ENCODE results near the gene MUC20.
"Not testable (repeated sequence)": the region's sequence is repeated elsewhere in the genome, so short reads cannot be mapped to it uniquely, and the experiment has no call there.

The MUC20 gene, protein sequence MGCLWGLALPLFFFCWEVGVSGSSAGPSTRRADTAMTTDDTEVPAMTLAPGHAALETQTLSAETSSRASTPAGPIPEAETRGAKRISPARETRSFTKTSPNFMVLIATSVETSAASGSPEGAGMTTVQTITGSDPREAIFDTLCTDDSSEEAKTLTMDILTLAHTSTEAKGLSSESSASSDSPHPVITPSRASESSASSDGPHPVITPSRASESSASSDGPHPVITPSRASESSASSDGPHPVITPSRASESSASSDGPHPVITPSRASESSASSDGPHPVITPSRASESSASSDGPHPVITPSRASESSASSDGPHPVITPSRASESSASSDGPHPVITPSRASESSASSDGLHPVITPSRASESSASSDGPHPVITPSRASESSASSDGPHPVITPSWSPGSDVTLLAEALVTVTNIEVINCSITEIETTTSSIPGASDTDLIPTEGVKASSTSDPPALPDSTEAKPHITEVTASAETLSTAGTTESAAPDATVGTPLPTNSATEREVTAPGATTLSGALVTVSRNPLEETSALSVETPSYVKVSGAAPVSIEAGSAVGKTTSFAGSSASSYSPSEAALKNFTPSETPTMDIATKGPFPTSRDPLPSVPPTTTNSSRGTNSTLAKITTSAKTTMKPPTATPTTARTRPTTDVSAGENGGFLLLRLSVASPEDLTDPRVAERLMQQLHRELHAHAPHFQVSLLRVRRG

DNA sequence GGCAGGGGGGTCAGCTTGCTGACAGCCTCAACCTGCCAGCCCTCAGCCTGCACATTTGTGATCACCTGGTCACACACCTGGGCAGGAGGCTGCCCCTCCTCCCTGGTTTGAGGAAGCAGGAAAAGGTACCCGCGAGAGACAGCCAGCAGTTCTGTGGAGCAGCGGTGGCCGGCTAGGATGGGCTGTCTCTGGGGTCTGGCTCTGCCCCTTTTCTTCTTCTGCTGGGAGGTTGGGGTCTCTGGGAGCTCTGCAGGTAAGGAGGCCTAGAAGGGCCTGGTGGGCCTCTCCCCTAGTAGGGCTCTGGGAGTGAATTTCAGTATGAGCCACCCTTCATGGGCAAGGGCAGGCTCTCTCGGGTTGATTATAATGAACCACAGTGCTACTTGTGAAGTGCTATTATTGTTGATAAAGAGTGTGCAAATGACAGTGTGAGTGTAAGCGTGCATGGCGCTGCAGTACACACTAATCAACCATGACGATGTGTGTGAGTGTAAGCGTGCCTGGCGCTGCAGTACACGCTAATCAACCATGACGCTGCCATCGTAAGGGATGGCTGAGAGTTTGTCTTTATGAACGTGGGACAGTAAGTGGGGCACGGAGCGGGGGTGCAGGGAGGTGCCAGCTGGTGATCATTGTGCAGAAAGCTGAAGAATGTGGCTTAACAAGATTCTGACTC is at the start of gene MUC20:
MUC20 (plus strand) TSS at position 148 of the 676 bp plus-strand sequence; CDS start at position 178, 30 bp downstream.
- not testable (repeated sequence) for DNase-seq

DNA sequence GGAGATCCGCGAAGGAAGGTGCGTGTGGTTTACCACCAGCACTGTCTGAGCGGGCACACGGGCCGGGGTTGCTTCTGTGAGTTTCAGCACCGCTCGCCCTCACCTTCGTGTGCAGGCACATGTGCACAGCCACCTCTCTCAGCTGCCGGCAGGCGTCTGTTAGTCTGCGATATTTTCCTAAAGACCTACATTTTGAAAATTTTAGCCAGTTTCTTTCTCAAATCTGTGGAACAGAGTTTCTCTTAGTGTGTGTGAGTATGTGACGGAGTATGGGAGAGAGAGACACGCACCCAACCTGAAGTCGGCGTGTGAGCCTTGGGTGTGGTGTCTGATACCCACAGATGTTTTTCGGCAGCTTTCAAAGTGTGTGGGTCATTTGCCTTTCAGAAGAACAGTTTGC is 49.5 kb upstream of the MUC20 start:
- not testable (repeated sequence) for DNase-seq

DNA sequence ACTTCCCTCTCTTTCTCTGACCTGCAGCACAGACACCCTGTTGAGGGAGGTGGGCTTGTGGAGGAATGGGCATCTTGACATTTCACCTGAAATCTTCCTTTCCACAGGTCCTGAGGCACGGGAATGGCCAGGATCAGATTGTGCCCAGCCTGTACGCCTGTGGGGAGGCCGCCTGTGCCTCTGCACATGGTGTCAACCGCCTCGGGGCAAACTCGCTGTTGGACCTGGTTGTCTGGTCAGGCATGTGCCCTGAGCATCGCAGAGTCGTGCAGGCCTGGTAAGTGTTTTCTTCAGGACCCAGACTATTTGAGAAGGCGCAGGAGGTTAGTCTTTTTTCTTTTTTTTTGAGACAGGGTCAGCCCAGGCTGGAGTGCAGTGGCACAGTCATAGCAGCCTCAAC is 47.1 kb upstream of the MUC20 start:
- not testable (repeated sequence) for DNase-seq

DNA sequence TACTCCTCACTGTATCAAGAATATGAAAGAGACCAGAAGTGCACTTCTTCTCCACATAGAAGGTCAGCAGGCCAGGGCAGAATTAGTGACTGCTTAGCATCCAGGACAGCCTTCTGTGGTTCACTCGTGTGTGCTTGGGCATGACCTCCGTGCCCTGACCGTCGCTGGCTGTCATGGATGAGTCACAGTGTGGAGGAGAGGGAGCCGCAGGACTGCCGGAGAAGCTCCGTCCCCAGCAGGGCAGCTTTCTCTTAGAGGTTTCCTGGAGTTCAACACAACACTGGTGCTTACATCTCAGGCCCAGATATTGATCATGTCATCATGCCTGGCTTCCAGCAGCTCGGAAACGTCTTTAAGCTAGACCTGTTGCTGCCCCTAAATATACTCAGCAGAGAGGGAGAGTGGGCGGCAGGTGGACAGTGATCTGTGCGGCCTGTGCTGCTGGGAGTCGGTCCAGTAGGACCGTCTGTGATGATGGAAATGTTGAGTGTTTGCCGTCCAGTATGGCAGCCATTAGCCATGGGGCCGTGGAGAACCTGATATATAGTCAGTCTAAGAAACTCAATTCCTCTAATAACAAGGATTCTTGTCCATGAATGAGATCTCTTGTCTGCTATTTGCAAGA is 42.3 kb upstream of the MUC20 start:
- DNase-seq: not testable (repeated sequence)

DNA sequence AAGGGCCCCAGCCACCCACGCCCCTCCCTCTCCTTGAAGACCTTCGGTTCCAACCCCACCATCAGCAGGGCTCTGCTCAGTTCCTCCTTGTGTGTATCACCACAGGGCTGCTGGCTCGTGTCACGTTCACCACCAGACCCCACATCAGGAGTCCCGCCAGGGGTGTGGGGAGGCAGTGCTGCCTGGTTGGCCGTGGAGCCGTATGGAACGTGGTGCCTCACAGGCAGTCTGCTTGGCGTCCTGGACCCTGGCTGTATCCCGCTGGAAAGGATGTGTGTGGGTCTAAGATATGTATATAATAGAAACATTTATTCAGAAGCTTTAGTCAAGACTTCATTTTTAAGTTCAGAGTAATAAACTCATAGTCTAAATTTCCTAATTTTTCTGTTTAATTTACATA is 40.1 kb upstream of the MUC20 start:
- DNase-seq: not testable (repeated sequence)

DNA sequence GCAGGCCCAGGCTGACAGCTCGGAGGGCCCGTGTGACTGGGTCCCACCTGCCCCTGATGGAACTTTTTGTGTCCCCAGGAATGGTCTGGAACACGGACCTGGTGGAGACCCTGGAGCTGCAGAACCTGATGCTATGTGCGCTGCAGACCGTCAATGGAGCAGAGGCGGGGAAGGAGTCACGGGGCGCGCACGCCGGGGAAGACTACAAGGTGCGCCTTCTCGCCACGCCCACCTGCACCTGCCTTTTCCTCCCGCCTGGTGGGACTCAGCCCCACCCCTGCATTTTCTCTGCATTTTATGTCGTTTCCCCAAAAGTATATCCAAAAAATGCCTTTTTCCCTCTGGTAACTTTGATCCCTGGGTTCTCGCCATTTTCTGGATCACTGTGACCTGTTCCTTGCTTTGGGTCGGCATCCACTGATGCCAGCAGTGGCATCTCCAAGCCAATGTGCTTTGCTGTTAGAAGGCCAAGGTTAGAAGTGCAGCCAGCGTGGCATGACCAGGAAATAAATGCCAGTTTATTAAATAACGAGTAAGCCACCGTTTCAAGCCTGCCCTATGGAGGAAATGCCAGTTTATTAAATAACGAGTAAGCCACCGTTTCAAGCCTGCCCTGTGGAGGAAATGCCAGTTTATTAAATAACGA is 39.2 kb upstream of the MUC20 start:
- not testable (repeated sequence) for DNase-seq

DNA sequence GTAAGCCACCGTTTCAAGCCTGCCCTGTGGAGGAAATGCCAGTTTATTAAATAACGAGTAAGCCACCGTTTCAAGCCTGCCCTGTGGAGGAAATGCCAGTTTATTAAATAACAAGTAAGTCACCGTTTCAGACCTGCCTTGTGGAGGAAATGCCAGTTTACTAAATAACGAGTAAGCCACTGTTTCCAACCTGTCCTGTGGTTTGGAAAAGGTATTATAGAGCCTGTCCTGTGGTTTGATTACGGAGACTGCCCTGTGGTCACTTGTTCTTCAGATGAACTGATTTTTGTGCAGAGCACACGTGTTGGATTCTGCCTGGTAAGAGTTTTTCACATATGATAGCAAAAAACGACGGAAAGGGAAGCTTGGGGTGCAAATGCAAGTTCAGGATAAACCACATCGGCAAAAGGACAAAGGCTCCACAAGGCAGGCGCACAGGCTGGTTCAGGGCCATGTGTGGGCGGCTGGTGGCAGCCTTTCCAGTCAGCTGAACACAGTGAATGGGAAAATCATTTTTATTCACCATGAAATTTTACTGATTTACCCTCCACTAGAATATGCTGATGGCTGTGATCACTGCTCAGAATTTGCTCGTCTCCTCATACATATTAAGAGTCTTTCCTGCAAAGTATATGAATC is 38.6 kb upstream of the MUC20 start:
- not testable (repeated sequence) for DNase-seq

DNA sequence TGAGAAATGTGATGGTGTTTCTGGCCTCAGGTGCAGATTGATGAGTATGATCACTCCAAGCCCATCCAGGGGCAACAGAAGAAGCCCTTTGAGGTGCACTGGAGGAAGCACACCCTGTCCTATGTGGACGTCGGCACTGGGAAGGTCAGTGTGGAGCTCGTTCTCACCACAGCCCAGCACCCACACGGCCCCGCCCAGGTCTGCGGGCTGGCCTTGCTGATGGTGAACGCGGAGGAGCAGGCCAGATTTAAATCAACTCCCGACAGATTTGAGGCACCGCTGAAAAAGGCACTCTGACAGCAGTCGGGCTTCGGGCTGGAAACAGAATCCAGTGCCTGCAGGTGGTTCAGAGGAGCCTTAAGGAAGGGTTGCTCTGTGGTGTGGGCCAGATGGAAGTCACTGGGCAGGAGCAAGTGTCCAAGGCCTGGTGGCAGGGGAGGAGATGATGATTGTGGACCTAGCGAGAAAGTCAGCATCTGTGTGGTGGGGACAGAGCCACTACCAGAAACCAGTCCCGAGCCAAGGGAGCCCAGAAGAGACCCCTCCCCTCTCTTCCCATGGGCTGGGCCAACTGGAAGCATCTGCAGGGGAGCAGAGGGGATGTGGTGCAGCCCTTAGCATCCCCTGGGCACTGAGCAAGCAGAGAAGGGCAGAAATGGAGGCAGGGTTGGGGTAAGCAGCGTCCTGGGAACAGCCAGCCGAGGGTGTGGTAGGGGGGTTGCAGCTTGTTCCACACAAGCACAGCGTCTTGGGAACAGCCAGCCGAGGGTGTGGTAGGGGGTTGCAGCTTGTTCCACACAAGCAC is 36.9 kb upstream of the MUC20 start:
- not testable (repeated sequence) for DNase-seq

DNA sequence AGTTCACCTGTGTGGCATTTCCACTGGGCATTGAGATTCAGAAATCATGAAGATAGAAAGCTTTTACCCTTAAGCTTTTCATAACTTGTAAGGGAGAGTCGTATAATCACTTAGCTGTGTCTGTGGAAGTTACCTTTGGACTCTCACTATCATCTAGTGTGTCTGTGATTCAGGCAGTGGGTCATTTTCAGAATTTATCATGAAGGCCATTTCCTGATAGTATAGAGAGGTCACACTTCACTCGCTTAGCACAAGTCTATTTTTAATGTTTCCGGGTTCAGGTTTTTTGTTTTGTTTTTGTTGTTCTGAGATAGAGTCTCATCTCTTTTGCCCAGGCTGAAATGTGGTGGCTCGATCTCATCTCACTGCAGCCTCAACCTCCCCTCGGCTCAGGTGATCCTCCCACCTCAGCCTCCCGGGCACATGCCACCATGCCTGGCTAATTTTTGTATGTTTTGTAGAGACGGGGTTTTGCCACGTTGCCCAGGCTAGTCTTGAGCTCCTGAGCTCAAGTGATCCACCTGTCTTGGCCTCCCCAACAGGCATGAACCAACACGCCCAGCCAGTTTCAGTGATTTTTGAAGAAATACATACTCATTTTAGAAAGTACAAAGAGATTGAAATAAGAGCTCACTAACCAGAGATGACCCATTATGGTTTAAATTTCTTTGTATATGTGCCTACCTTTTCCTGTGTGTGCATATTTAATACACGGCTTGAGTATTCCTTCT is 36.1 kb upstream of the MUC20 start:
- not testable (repeated sequence) for DNase-seq

DNA sequence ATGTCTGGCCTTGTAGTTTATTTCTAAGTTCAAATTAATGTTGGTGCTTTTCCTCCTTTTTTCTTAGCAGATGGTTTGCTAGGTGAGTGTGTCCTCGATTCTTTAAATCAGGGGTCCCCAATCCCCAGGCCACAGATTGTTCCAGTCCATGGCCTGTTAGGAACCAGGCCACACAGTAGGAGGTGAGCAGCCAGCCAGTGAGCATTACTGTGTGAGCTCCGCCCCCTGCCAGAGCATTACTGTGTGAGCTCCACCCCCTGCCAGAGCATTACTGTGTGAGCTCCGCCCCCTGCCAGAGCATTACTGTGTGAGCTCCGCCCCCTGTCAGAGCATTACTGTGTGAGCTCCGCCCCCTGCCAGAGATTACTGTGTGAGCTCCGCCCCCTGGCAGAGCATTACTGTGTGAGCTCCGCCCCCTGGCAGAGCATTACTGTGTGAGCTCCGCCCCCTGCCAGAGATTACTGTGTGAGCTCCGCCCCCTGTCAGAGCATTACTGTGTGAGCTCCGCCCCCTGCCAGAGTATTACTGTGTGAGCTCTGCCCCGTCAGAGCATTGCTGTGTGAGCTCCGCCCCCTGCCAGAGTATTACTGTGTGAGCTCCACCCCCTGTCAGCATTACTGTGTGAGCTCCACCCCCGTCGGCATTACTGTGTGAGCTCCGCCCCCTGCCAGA is 34.1 kb upstream of the MUC20 start:
- DNase-seq: not testable (repeated sequence)

DNA sequence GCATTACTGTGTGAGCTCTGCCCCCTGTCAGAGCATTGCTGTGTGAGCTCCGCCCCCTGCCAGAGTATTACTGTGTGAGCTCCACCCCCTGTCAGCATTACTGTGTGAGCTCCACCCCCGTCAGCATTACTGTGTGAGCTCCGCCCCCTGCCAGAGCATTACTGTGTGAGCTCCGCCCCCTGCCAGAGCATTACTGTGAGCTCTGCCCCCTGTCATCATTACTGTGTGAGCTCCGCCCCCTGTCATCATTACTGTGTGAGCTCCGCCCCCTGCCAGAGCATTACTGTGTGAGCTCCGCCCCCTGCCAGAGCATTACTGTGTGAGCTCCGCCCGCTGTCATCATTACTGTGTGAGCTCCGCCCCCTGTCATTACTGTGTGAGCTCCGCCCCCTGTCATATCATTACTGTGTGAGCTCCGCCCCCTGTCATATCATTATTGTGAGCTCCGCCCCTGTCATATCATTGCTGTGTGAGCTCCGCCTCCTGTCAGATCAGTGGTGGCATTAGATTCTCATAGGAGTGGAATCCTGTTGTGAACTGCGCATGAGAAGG is 33.5 kb upstream of the MUC20 start:
- DNase-seq: peak in 1 of 2 donors; percentile 91

DNA sequence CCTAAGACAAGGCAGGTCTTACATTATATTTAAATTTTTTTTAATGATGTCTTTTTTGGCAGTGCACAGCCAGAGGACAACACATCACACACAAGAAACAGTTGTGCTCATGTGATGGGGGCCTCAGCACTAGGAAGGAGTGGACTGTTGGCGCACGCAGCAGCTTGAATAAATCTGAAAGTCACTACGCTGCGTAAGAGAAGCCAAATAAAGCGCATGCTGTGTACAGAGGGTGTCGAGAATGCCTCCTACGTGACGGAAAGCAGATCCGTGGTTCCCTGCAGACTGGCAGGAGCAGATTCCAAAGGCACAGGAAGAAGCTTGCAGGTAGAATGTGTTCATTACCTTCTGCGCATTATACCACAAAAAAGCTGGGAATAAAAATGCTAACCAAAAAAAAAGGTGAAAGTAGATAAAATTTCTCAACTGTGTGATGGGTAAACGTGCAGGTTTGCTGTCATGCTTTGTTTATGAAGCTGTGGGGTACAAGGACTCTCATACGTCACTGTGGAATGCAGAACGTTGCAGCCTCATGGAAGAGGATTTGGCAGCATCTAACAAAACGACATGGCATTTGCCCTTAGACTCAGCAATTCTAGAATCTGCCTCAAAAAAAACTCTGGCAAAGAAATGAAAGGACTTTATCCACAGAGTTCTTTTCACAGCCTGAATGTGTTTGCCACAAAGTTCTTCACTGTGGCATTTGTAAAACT is 32.2 kb upstream of the MUC20 start:
- not testable (repeated sequence) for DNase-seq

DNA sequence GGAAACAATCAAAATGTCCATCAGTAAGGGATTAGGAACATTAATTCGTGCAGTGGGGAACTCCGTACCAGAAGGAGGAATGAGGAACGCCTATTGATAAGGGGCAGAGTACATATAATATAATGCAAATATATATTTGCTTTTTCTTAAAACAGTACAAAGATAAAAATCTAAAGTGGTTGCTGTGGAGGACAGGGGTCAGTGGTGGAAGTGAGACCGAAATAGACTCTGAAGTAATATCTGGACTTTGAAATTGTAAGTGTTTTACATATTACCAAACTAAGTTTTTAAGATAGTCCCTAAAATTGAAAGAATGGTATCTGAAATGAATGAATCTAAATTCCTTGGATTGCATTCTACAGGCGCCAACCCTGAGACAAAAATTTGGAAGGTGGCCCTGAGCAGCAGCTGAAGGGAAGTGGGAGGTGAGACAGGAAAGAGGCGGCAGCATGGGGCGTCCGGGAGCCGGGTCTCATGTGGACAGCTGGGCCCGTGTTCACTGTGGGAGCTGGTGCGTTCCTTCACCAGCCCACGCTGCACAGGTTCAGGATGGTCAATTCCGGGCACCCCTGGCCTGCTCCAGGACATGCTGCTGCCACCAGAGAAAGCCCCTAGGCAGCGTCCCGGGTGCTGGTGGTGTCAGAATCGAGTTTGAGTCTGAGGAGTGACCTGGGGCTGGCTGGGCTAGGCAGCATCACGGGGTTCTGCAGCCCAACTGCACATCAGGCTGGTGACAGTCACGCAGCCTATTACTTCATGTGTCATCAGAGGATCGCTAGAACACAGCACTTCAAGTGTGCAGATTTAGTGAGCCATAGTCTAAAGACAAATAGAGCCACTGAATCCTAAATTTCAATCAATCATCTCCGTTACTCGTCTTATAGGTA is 31.4 kb upstream of the MUC20 start:
- not testable (repeated sequence) for DNase-seq

DNA sequence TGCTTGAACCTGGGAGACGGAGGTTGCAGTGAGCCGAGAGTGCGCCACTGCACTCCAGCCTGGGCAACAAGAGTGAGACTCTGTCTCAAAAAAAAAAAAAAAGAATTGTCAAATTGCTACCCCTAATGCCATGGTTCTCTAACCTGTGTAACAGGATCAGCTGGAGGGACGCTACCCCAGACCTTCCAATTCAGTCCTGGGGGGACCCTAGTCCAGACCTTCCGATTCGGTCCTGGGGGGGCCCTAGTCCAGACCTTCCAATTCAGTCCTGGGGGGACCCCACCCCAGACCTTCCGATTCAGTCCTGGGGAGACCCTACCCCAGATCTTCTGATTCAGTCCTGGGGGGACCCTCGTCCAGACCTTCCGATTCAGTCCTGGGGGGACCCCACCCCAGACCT is 29.8 kb upstream of the MUC20 start:
- no peak for DNase-seq

DNA sequence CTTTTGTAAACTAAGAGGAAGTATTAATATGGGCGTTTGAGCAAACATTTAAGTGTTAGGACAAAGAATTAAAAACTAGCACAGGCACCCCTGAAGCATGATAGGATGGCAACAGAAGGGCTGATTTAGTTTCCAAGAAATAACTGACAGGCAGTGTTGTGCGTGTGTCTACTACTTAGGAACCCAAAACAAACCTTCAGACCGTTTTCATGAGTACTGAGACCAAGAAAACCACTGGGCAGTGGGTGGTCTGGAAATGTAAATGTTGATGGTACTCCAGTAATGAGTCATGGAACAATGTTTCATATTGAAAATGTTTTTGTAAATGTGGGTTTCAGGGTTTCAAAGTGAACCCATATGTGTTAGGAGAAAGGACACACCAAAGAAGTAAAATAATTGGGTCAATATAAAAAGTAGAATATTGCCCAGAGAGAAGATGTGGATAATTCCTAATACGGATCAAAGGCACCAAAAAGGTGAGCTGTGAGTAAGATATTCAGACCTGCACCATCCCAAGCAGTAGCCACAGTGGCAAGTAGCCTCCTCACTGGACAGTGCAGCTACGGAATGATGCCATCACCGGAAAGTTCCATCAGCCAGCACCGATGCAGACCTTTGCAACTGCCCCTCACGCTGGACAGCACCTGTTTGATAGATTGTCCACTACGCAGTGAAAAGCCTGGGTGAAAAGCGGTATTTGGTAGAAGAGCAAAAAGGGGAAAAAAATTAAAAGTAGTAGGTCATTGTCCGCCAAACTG is 29.0 kb upstream of the MUC20 start:
- DNase-seq: not testable (repeated sequence)

DNA sequence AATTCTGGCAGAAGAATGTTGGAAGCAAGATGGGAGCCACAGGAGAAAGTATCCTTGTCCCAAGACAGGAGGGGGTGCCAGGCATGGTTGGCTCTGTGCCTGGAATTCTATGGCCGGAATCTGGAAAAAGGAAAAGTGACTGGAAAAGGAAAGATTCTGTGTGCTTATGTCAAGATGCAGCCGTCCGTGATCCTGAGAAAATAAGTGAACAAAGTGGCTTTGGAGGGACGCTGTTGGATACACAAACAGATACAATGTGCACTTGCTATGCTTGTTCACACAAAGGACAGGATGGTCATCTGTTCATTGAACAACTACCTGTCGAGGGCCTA is 28.5 kb upstream of the MUC20 start:
- DNase-seq: no peak

Measured in inflammatory macrophage treated with lipopolysaccharide for 1 hour (primary cell).